Stimulated activated CD8-positive, alpha-beta memory T cell treated with anti-CD3 and anti-CD28 coated beads, Interleukin-15, amount 100 ng/mL, for 48 hours (primary cell): ENCODE measurements around the gene AURKB.
"Not testable (repeated sequence)": the region's sequence is repeated elsewhere in the genome, so short reads cannot be mapped to it uniquely, and the experiment has no call there.

Experiments
- DNase-seq, 2 donors: peaks; one replicate each; pipeline ENCODE4 v3.0.0-alpha.2; 2020; ENCODE audit warnings: low read depth in 2 of 2

The AURKB gene

DNA sequence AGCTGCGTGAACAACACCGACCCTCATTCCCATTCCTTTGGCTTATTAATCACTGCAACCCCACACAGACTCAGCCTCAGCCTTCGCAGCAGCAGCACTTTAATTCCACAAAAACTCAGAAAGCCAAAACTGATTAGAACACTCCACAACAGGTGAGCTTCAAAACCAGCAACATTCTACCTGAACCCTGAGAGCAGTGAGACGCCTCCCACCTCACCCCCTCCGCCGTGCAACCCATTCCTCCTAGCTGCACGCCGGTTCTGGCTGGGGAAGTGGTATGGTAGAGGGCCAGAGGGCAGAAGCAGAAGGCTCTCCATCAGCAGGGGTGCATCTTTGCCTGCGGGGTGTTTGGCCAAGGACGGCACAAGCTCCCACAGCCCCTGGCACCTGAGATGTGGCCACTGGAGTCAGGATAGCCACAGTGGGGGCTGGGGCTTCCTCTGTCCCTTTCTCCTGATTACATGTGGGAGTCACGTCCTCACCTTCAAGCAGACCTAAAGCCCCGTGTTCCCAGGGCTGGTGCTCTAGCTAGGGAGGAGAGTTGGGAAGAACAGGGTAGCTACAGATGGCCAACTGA, 22.0 kb downstream of the AURKB start:
- no peak for DNase-seq

- peak; percentile 79 to 81 for DNase-seq
These were observed 22.7 kb downstream of the AURKB start for GRCh38 chr17:8187517-8188262.

GRCh38 chr17:8186787-8187516, 23.4 kb downstream of the AURKB start:
- peak; percentile 89 to 91 for DNase-seq

GRCh38 chr17:8186446-8186786, 24.0 kb downstream of the AURKB start:
- no peak for DNase-seq

GRCh38 chr17:8185582-8186445, 24.6 kb downstream of the AURKB start:
- DNase-seq = peak; percentile 83 to 84

DNA sequence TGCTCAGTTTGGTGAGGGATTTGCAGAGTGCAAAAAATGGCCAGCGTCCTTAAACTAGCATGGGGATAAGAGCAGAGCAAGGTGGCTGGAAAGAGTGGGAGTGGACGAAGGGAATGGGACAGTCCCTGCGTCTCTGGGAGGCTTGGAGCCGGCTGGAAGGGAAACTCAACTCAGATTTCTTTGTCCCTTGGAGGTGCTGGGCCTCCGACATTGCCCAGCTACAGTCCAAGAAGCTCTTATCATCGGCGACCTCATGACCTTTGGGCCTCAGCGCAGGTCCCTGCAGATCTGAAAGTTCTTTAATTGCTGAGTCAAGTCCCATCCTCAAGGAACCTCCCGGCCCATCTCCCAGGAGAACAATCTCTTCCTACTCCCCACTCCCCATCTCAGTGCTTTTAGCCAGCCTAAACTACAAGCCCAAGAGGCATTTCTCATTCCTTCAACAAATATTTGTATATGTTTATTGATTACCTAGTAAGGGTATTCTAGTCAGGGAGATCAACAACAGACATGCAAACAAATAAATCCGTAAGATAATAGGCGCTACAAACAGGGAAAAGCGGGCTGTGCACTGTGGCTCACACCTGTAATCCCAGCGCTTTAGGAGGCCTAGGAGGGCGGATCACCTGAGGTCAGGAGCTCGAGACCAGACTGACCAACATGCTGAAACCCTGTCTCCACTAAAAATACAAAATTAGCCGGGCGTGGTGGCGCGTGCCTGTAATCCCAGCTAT, 33.2 kb downstream of the AURKB start:
- no peak for DNase-seq

- DNase-seq = peak; percentile 77 to 83
These were observed 34.0 kb downstream of the AURKB start, which contains the start of gene TMEM107 for GRCh38 chr17:8176197-8176940. Gene TMEM107, minus strand, starts transcription at chr17:8176380. Its CDS starts 94 bp downstream, at chr17:8176286.

DNA sequence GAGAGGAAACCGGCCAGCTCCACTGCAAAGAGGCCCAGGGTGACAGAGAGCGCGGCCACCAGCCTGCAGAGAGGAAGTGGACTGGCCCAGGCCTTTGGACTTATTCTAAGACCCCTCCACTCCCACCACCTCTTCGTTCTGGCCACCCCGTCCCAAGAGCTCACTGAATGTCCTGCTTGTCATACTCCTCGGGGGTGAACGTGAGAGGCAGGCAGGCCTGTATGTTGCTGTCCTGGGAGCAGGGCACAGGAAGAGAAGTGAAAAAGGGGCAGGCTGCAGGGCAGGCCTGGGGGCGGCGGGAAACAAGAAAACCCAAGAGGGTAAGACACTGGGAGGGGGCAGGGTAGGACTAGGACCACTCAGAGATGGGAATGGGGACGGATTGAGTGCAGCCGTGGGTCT, 34.6 kb downstream of the AURKB start:
- no peak for DNase-seq

- no peak for DNase-seq
These were observed 36.5 kb downstream of the AURKB start for GRCh38 chr17:8173871-8174322.

- peak; percentile 61 to 66 for DNase-seq
These were observed 37.1 kb downstream of the AURKB start for GRCh38 chr17:8173056-8173870.

DNA sequence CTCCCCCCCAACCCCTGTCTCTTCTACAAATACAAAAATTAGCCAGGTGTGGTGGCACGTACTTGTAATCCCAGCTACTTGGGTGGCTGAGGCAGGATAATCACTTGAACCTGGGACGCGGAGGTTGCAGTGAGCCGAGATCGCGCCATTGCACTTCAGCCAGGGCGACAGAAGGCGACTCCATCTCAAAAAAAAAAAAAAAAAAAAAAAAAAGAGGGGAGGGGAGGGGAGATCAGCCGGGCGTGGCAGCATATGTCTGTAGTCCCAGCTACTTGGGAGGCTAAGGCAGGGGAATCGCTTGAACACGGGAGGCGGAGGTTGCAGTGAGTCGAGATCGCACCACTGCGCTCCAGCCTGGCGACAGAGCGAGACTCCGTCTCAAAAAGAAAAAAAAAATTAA, 40.2 kb downstream of the AURKB start:
- DNase-seq = not testable (repeated sequence)

GRCh38 chr17:8167526-8167925, 42.8 kb downstream of the AURKB start:
- no peak for DNase-seq

- no peak for DNase-seq
These were observed 43.6 kb downstream of the AURKB start for GRCh38 chr17:8166731-8167130.

DNA sequence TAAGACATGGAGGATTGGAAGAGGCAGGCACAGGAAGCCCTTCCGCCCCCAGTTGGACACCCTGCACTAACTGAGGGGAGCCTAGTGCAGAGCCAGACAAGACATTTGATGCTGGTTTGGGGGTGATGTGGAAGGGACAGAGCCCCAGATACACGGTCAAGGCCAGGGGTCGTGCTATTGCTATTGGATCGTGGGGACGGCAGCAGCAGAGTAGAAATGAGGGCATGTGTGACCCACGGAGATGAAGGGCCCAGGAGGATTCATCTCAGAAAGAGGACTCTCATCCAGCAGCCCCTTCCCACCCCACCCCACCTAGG, 45.6 kb downstream of the AURKB start:
- DNase-seq = no peak

- DNase-seq = peak; percentile 62 to 71
These were observed 46.2 kb downstream of the AURKB start for GRCh38 chr17:8163978-8164814.

- DNase-seq = no peak
These were observed 47.1 kb downstream of the AURKB start for GRCh38 chr17:8162997-8163977.

DNA sequence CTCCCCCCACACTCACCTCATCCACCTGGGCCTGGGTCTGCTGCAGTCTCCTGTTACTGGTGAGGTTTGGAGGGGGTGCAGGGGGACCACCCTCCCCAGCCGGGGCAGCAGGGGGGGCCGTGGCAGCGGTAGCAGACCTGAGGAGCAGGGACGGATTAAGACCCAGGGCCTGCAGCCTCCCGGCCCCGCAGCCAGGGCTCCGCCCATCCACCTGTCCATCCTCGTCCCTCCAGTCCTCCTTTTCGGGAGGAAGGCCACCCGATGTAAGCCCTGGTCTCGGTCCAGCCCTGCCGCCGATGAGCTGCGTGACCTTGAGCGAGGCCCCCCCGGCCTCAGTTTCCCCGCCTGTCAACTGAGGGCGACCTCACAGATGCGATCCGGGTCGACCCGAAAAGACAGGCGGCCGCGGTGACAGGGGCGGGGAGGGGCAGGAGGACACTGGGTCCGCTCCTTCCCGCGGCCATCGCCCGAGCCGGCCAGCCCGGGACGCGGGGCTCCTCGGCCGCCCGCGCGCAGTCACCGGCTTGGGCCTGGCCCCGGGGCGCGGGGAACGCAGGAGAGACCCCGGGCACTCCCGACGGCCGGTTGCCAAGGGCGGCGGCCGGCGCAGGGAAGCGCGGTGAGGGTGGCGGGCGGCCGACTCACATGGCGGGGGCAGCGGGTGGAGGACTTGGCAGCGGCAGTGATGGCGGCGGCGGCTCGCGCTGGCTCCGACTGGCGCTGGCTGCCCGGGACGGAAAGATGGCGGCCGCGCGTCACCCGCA, 48.0 kb downstream of the AURKB start, which contains the start of gene VAMP2:
TSS of gene VAMP2 (minus strand) at position 716 of the 764 bp plus-strand sequence. CDS start at position 647, 69 bp downstream.
- DNase-seq = peak; percentile 69 to 73
